Measurements from ENCODE around the gene CCNA2.

The CCNA2 gene

GRCh38 chr4:121800638-121800960 is 23.1 kb downstream of the CCNA2 start:
- peak overlapping the region; percentile 90 for H3K27ac ChIP-seq (replicated peaks)
- TF ChIP-seq GABPA (IDR thresholded peaks at IDR 0.05; ENCODE audit: low read depth) (no peak), REST (IDR thresholded peaks at IDR 0.05; ENCODE audit: insufficient replicate concordance, low read depth) (no peak), POLR2AphosphoS5 (IDR thresholded peaks at IDR 0.05; ENCODE audit: low read depth) (no peak), SPI1 (IDR thresholded peaks at IDR 0.05; ENCODE audit: borderline replicate concordance, low read depth) (no peak), CTCF (IDR thresholded peaks at IDR 0.05; ENCODE audit: insufficient read depth, low read length) (no peak)
- H3K4me3 ChIP-seq (replicated peaks; ENCODE audit: insufficient read depth, low read length) = peak overlapping the region; percentile 86
- no peak for DNase-seq (ENCODE audit: low read depth in 1 of 2, low spot score in 1 of 2)
- peaks cover 4% of the 10 kb centered on the region for H3K27me3 ChIP-seq (ENCODE audit: insufficient read depth, poor library complexity, severe bottlenecking)

- TF ChIP-seq GABPA (IDR thresholded peaks at IDR 0.05; ENCODE audit: low read depth) = no peak
- TF ChIP-seq POLR2AphosphoS5 (IDR thresholded peaks at IDR 0.05; ENCODE audit: low read depth) = no peak
- no peak for TF ChIP-seq SPI1 (IDR thresholded peaks at IDR 0.05; ENCODE audit: borderline replicate concordance, low read depth)
- TF ChIP-seq CTCF (IDR thresholded peaks at IDR 0.05; ENCODE audit: insufficient read depth, low read length) = no peak
- no peak for TF ChIP-seq REST (IDR thresholded peaks at IDR 0.05; ENCODE audit: insufficient replicate concordance, low read depth)
- DNase-seq (ENCODE audit: low read depth in 1 of 2, low spot score in 1 of 2) = no peak
- no peak overlapping the region for H3K4me3 ChIP-seq (replicated peaks; ENCODE audit: insufficient read depth, low read length)
- H3K27me3 ChIP-seq (ENCODE audit: insufficient read depth, poor library complexity, severe bottlenecking) = peaks cover 4% of the 10 kb centered on the region
- no peak overlapping the region for H3K27ac ChIP-seq (replicated peaks)
Measured at GRCh38 chr4:121799867-121800501, 23.7 kb downstream of the CCNA2 start.

- Histone ChIP-seq H3K27ac (replicated peaks) (no peak overlapping the region), H3K4me3 (replicated peaks; ENCODE audit: insufficient read depth, low read length) (no peak overlapping the region), H3K27me3 (ENCODE audit: insufficient read depth, poor library complexity, severe bottlenecking) (peaks cover 4% of the 10 kb centered on the region)
- TF ChIP-seq SPI1 (IDR thresholded peaks at IDR 0.05; ENCODE audit: borderline replicate concordance, low read depth) = no peak
- no peak for TF ChIP-seq GABPA (IDR thresholded peaks at IDR 0.05; ENCODE audit: low read depth)
- no peak for TF ChIP-seq POLR2AphosphoS5 (IDR thresholded peaks at IDR 0.05; ENCODE audit: low read depth)
- TF ChIP-seq REST (IDR thresholded peaks at IDR 0.05; ENCODE audit: insufficient replicate concordance, low read depth) = no peak
- TF ChIP-seq CTCF (IDR thresholded peaks at IDR 0.05; ENCODE audit: insufficient read depth, low read length) = no peak
- no peak for DNase-seq (ENCODE audit: low read depth in 1 of 2, low spot score in 1 of 2)
Measured at GRCh38 chr4:121799208-121799823, 24.4 kb downstream of the CCNA2 start.

Measured in HL-60 (cell line).